Psoas muscle (tissue), 8 donors: Measurements from ENCODE around the gene MBP. TPM values are rescaled to one million over a fixed set of nuclear protein-coding genes. Genes with fewer than 3 reads are reported as not detected.
A peak's percentile ranks its signal among the peaks of the same experiment; 100 is the strongest.

Experiments
- ATAC-seq, 4 donors: fragments of 200-7000 bp; cut with Tn5 transposase; one replicate each; pipeline ENCODE4 v1.9.1; 2020; ENCODE audit warnings: moderate library complexity in 3 of 4, mild to moderate bottlenecking in 2 of 4
- DNase-seq, 2 donors: peaks; one replicate each; pipeline ENCODE4 v3.0.0-alpha.2; 2020
- H3K27ac ChIP-seq: fragments of 200-600 bp; one replicate; pipeline ENCODE4 v1.8.0; 2022
- H3K27me3 ChIP-seq, 3 donors: fragments of 200-600 bp in 1 of 3; one replicate each; pipeline versions ENCODE4 v1.6.1 to v1.8.0; 2013 to 2022; ENCODE audit warnings: low read length in 2 of 3, mild to moderate bottlenecking in 2 of 3, moderate library complexity in 1 of 3; ENCODE audit not compliant: insufficient read depth in 3 of 3
- H3K36me3 ChIP-seq, 2 donors: fragments of 200-600 bp in 1 of 2; one replicate each; pipeline versions ENCODE4 v1.6.1 to v1.8.0; 2013 to 2022; ENCODE audit warnings: low read depth in 1 of 2, mild to moderate bottlenecking in 1 of 2, moderate library complexity in 1 of 2; ENCODE audit not compliant: insufficient read depth in 1 of 2
- H3K4me1 ChIP-seq: fragments of 200-600 bp; one replicate; pipeline ENCODE4 v1.8.0; 2022
- H3K4me3 ChIP-seq: fragments of 200-600 bp; one replicate; pipeline ENCODE4 v1.8.0; 2022; ENCODE audit warnings: mild to moderate bottlenecking
- H3K9me3 ChIP-seq: fragments of 200-600 bp; one replicate; pipeline ENCODE4 v1.8.0; 2022
- WGBS, 3 donors: extraction: QIAGEN DNeasy Blood & Tissue Kit; methylation state at CpG; one replicate each; pipeline versions ENCODE4 v1.1.6 to v1.1.7; 2013; 5-methylcytosine and 5-hydroxymethylcytosine counted together
- intact Hi-C, 2 donors: fragments of 100-400 bp; cut with DNase I; formaldehyde crosslinking; loops; one replicate each; pipeline versions ENCODE4 v1.11.0 to v1.14.2; 2022
- polyA plus RNA-seq, 3 donors: library from polyadenylated mRNA; stranded (reverse); fragments of 200-250 nt; gene quantifications; one replicate each; pipeline ENCODE4 v1.2.3, GENCODE V29; 2013
- total RNA-seq, 4 donors: library from RNA; stranded (reverse); fragmentation: NEBNext Ultra II Directional in 2 of 4; extraction: Animal tissue kit (Norgen Biotek cat#: 25700) in 2 of 4; gene quantifications; one replicate each; pipeline versions ENCODE4 v1.2.1 to v1.2.4, GENCODE V29; 2021 to 2023
- TF ChIP-seq, protein P1 (sequence below): fragments of 200-600 bp; IDR thresholded peaks from one replicate; pipeline ENCODE4 v1.8.0; 2022; ENCODE audit warnings: antibody characterized with exemption
- donor health status: healthy with polysubstance abuse.
- donor health status: DM: no; HTN: no; CAD: no; lungs with moderate emphysema.
- donor health status: Bipolar disorder and iron deficiency.
- donor health status: healthy.
- donor health status: DM: yes; HTN: yes; CAD: no.
- donor health status: DM: no; HTN: no; CAD: no.
- donor health status: DM: no; HTN: no; CAD: no.
- donor health status: DM: yes; HTN: yes; CAD: no.

The MBP gene
- total and polyA plus RNA-seq, 7 donors, result 16.4 to 88.2 (median 51.6) TPM

DNA sequence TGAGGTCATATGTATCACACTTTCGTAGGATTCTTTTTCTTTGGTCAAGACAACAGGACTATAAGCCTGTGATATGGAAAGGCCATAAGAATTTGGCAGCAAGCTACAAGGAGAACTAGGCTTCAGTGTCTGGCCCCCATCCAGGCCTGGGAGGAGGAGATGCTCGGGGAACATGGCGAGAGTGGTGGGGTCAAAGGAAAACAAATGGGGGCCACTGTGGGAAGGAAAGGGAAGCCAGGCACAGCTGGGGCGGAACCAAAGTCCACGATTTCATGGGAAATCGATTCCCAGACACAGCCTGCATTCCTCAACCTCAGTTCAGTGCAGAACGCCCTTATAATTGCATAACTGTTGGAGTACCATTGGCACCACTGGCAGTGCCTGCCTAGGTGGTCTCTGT is 58.2 kb downstream of the MBP start:
- WGBS, 3 donors, result 46 to 56% (median 50%) methylated on average over 7 of the region's 7 CpGs
- ATAC-seq, result no peak
- Histone ChIP-seq H3K9me3 (no peaks in the 10 kb centered on the region), H3K27ac (peak overlapping the region; percentile 54), H3K27me3 (no peaks in the 10 kb centered on the region), H3K4me3 (no peak overlapping the region), H3K36me3 (no peaks in the 10 kb centered on the region), H3K4me1 (peaks cover 45% of the 10 kb centered on the region)
- TF ChIP-seq, protein P1, sequence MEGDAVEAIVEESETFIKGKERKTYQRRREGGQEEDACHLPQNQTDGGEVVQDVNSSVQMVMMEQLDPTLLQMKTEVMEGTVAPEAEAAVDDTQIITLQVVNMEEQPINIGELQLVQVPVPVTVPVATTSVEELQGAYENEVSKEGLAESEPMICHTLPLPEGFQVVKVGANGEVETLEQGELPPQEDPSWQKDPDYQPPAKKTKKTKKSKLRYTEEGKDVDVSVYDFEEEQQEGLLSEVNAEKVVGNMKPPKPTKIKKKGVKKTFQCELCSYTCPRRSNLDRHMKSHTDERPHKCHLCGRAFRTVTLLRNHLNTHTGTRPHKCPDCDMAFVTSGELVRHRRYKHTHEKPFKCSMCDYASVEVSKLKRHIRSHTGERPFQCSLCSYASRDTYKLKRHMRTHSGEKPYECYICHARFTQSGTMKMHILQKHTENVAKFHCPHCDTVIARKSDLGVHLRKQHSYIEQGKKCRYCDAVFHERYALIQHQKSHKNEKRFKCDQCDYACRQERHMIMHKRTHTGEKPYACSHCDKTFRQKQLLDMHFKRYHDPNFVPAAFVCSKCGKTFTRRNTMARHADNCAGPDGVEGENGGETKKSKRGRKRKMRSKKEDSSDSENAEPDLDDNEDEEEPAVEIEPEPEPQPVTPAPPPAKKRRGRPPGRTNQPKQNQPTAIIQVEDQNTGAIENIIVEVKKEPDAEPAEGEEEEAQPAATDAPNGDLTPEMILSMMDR, result no peak
- intact Hi-C loops, result loop anchor here (5.0 to 10.0 kb wide), 2 partner anchors 58 to 140 kb away; partner anchors contain the start of gene MBP (in 1 of the 2)
- no peak for DNase-seq

DNA sequence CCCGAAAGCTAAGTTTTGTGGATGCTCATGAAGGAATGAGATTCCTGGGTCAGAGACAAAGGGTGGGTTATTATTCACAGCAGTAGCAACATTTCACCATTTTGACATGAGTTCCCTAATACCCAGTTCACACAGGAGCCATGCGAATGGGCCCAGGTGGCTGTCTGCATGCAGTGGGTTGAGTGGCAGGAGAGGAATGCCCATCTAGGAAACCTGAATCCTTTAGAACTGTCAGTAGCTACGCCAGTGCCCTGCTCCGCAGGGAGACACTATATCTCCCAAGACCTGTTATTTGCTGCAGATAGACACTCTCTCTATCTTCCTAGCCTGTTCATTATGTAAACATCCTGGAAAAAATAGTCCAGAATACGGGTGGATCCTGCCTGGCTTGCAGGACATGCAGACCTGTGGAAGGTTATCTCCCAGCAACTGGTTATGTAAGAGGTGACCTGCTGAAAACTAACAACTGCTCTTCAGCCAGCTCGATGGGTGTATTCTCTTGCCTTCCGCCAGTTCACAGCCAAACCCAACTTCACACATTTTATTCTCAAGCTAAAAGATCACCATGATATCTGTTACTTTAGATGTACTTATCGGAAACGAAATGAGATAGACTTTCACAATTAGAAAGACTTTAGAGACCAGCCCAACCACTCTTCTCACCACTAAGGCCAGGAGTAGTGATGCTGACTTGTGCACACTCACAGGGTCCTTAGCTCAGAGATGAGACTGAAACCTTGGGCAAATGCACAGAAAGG is 59.1 kb downstream of the MBP start:
- TF ChIP-seq, protein P1, result no peak
- ATAC-seq (peak; percentile 25 to 66 (median 46)), DNase-seq (no peak)
- H3K4me1 ChIP-seq, result peaks cover 44% of the 10 kb centered on the region
- peak overlapping the region; percentile 54 for H3K27ac ChIP-seq
- intact Hi-C loops, result loop anchor here (5.0 to 10.0 kb wide), 2 partner anchors 59 to 141 kb away; partner anchors contain the start of gene MBP (in 1 of the 2)
- H3K36me3 ChIP-seq, result no peaks in the 10 kb centered on the region
- WGBS, 3 donors, result 39 to 79% (median 39%) methylated on average over 9 of the region's 9 CpGs
- no peaks in the 10 kb centered on the region for H3K9me3 ChIP-seq
- H3K4me3 ChIP-seq, result no peak overlapping the region
- no peaks in the 10 kb centered on the region for H3K27me3 ChIP-seq

DNA sequence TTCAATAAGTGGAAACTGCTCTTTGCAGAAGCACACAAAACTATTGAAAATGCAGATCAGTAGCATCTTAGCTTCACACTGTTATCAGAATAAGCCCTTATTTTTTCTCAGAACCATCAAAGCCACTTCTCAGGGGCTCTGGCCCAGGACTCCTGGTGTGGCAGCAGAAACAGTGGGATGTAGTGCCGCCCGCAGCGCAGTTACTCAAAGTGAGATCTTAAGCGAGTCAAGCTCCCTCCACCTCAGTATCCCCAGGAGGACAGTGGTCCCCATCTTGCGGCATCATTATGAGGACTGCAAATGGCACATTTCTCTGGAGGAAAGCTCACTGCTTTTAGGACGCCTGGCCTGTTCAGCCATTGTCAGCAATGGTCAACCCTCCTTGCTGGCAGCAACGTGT is 60.0 kb downstream of the MBP start:
- intact Hi-C loops, result loop anchor here (5.0 to 10.0 kb wide), 2 partner anchors 60 to 142 kb away; partner anchors contain the start of gene MBP (in 1 of the 2)
- WGBS, 3 donors, result 83 to 90% (median 89%) methylated on average over 7 of the region's 7 CpGs

GRCh38 chr18:77071711-77072292 is 60.8 kb downstream of the MBP start:
- Histone ChIP-seq H3K36me3 (no peaks in the 10 kb centered on the region), H3K4me1 (peaks cover 60% of the 10 kb centered on the region), H3K27ac (peak overlapping the region; percentile 54), H3K9me3 (no peaks in the 10 kb centered on the region), H3K27me3 (no peaks in the 10 kb centered on the region), H3K4me3 (no peak overlapping the region)
- intact Hi-C loops, result loop anchor here (5.0 to 10.0 kb wide), 2 partner anchors 60 to 143 kb away; partner anchors contain the start of gene MBP (in 1 of the 2)
- 18 to 25% (median 21%) methylated on average over 10 of the region's 10 CpGs for WGBS, 3 donors
- TF ChIP-seq, protein P1, result no peak
- peak in 1 of 4 donors; percentile 28 for ATAC-seq
- no peak for DNase-seq

More for the DNA sequence above, 60.0 kb downstream of the MBP start:
- no peaks in the 10 kb centered on the region for H3K36me3 ChIP-seq
- peak overlapping the region; percentile 54 for H3K27ac ChIP-seq
- no peak overlapping the region for H3K4me3 ChIP-seq
- peaks cover 53% of the 10 kb centered on the region for H3K4me1 ChIP-seq
- no peaks in the 10 kb centered on the region for H3K27me3 ChIP-seq
- no peak for ATAC-seq
- no peaks in the 10 kb centered on the region for H3K9me3 ChIP-seq
- DNase-seq, result no peak
- TF ChIP-seq, protein P1, result no peak
